NCI-H2029 (cell line): Measurements from ENCODE around the gene MLH1.
"Not testable (repeated sequence)": the region's sequence is repeated elsewhere in the genome, so short reads cannot be mapped to it uniquely, and the experiment has no call there.

Experiments used
- DNase-seq: peaks from one replicate; lab custom pipeline; 2025; lab: John Stamatoyannopoulos, UW

Gene MLH1

DNA sequence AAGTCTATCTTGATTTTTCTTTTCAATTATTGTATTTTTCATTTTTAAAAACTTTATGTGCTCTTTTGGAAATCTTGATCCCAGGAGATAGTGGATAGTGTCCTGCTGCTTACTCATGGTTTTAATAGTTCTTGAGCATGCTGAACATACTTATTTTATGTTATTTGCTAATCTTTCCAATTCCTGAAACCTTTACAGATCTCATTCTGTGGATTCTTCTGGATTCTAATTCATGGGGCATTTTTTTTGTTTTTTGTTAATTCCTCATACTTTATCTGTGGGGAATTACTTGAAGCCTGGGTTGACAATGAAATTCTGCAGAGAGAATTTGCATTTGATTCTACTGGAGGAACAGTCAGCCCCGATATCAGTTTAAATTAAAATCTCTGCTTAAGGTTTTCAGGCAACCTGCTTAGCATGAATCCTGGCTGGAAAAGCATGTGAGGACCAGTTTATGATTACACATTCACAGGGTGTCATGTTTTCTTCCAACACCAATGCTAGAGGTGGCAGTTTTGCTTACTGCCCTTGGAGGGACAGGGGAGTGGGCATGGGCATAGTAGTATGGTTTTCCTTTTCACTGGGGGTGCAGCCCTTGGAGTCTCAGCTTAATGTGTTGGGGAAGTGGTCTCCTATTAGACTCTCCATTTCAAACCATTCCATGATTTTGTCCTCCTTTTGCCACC is 46.0 kb downstream of the MLH1 start:
- no peak for DNase-seq

DNA sequence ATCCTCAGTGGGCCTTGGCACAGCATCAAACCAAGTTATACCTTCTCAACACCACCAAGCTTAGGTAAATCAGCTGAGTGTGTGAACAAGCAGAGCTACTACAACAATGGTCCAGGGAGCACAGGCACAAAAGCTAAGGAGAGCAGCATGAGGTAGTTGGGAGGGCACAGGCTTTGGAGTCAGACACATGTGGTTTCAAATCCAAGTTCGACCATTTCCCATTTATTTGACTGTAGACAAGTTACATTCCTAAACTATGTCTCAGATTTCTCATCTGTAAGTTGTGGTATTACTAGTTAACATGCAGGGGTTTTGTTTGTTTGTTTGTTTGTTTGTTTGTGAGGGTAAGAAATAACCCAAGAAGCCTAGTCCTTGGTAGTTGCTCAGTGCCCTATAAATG is 46.9 kb downstream of the MLH1 start:
- DNase-seq: no peak

DNA sequence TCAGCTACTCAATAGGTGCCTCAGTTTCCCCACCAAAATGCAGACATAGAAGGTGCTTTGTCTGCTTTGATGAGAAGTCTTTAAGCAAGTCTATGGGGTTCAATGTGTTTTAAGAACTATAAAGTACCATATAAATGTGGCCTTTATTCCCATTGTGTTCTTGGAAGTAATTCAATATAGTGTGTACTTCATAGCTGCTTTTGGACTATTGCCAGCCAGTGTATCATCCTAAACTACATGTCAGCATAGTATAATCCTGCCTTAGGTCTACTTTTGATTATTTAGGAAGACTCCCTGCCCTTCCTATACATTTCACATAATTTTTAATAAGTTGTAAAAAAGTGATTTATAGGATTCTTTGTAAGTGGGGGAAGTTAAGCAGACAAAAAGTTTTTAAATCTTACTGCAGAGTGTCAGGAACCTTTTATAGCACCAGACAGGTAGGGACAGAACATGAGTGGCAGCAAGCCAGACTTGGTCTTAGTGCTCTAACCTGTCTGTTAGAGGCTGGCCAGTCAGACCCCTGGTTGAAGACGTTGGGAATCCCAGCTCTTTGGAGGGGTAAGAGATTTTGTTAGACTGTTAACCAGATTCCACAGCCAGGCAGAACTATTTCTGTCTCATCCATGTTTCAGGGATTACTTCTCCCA is 48.4 kb downstream of the MLH1 start:
- no peak for DNase-seq

DNA sequence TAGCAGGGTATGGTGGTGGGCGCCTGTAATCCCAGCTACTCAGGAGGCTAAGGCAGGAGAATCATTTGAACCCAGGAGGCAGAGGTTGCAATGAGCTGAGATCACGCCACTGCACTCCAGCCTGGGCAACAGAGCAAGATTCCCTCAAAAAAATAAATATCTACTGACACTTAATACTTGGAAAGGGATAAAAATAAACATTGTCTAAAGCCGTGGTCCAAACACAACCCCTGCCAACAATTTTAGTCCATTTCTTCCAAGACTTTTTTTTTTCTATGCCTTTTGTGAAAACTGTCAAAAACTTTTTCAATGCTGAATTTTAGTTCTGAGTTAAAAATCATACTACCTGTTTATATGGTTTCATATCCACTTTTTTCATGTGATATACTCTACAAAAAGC is 49.4 kb downstream of the MLH1 start:
- not testable (repeated sequence) for DNase-seq

DNA sequence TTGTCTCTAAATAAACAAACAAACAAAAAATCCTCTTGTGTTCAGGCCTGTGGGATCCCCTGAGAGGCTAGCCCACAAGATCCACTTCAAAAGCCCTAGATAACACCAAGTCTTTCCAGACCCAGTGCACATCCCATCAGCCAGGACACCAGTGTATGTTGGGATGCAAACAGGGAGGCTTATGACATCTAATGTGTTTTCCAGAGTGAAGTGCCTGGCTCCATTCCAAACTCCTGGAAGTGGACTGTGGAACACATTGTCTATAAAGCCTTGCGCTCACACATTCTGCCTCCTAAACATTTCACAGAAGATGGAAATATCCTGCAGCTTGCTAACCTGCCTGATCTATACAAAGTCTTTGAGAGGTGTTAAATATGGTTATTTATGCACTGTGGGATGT is 57.0 kb downstream of the MLH1 start:
- peak; percentile 85 for DNase-seq

DNA sequence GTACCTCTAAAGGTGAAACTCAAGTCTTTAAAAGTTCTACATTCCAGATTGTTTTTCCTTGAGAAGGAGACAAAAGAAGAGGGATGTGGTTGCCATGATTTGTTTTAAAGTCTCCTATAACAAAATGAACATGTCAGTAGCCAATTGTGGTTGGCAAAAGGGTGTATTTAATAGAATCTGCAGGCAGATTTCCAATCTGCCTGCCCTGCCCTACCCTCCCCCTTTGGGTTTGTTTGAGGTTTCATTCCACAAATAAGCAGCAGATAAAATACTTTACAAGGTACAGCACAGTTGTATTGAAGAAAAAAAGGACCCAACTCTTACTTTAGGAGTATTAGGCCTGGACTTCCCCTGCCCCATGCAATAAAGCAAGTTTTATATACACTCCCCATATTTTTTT is 59.5 kb downstream of the MLH1 start:
- DNase-seq: no peak

DNA sequence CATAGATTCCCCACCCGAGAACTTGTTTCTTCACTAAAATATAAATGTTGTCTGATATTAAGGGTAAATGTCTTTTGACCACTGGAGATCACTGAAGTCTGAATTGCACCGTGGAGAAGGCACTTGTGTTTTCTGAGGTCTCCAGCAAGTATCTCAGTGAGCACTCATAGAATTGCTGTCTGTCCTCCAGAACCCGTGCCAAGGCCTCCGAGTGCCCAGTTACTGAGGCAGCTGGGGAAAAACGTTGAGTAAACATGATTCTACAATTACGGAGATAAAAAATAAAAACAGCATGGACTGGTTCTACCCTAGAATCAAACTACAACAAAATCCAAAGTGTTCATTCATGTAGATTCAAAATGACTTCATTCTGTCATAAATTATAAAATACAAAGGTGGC is 60.0 kb downstream of the MLH1 start:
- peak; percentile 56 for DNase-seq

DNA sequence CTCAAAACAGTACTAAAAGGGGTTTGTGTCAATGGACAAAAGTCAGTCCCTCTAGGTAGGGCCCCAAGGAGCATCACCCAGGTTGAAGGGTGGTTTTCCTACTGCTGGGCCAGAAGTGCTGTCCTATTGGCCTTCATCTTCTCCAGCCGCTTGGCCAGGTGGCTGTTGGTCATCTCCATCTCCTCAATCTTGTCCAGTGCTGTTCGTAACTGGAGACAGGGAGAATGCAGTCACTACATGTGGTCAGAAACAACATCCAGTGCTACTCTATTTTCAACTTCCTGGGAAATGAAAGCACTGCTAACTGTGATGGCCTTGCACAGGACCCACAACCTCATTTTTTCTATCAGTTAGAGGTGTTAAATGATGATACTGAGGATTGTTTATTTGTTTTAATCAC is 60.4 kb downstream of the MLH1 start:
- DNase-seq: no peak

DNA sequence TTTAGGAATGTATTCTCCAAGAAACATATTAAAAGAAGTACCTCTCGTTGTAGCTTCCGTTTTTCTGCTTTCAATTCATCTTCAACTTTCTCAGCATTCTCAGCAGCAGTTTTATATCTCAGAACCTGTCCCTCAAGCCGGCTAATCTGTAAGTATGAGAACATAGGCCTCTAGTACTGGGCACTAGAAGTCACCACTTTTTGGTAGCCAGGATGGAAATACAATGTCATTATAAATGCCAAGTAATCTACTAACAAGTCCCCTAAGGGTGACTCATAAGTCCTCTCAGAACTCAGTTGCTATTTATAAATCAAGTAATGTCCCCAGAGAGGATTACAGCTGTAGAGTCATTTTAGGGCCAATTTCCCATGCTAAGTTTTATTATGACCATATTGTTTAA is 61.1 kb downstream of the MLH1 start:
- peak; percentile 11 for DNase-seq

DNA sequence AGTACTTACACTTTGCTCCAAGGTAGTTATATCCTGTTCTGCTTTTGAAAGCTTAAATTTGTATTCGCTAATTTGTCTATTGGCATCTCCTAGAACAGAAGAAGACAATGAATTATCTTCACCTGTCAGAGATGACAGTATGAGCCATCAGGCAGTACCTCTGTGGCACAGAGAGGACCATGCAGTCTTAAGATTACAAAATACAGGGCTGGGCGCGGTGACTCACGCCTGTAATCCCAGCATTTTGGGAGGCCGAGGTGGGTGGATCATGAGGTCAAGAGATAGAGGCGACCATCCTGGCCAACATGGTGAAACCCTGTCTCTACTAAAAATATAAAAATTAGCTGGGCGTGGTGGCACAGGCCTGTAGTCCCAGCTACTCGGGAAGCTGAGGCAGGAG is 61.8 kb downstream of the MLH1 start:
- not testable (repeated sequence) for DNase-seq

DNA sequence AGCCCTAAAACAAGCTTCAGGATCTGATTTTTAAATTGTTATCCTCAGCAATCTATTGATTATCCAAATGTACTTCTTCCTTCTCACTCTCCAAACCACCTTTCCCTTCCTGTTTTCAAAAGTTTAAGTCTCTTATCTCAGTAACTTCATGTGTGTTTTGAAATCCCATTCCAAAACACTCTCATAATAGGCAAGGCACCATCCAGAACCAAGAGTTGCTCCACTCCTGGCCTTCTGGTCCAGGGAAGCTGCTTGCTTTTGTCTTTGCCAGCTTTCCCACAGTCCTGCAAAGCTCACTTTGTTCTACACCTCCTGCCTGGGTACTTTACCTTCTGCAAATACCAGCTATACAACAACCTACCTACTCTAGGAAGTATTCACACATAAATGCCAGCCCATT is 63.5 kb downstream of the MLH1 start:
- DNase-seq: no peak

DNA sequence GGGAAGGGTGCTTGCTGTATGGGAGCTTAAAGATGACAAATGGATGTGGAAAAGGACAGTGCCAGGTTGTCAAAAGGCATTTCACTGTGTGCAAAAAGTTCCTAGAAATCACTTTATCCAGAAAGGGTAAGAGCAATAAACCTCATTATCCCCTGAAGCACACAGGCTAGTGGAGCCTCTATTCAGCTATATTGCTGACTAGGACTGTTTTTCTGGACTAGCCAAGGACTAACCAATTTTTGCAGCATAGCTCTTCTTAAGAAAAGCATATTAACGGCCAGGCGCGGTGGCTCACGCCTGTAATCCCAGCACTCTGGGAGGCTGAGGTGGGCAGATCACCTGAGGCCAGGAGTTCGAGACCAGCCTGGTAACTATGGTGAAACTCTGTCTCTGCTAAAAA is 64.8 kb downstream of the MLH1 start:
- no peak for DNase-seq

DNA sequence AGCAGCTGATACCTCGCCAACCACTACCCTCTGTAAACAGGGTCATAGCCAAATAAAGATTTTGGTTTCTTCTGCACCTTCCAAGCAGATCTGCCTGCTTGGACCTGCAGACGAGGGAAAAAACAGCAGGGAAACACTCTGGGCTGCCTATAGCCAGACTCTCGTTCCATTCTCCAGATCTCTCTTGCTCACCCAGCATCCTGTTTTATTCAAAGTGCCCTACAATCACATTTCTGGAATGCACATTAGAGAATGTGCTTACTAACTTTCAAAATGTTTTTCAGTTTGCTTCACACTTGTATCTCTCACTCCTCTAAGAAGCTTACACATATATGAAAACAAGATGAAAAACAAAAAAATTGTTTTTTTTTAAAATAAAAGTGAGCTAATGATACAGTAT is 71.4 kb downstream of the MLH1 start:
- no peak for DNase-seq

DNA sequence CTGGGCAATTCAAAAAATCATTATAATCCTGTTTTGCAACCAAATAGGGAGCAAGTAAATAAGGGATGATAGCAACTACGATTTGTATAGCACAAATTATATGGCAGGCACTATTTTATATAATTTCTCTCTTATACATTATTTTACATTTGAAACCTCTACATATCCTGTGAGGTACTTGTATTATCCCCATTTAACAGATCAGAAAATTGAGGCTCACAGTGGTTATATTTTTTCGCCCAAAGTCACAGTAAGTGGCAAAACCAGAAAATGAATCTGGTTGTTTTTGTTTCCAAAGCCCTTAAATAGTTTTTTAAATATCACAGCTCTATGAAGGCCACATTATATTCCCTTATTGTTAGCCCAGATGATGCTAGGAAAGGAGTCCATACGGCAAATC is 74.3 kb downstream of the MLH1 start:
- DNase-seq: no peak

DNA sequence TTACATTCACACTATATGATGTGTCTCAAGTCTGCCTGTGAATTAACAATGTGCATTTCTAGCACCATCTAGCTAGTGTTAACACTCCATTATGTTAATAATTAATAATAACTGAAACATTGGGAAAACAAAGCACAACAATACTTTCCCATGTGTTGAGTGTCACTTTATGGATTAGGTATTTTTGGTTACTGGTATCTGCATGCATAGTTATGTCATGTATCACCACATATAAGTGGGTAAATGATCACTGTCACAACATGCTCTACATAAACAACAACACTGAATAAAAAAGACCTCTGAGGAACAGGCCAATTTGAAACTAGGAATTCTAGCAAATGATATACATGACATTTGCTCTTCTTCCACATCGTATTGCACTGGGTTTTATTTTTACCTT is 74.7 kb downstream of the MLH1 start:
- no peak for DNase-seq

DNA sequence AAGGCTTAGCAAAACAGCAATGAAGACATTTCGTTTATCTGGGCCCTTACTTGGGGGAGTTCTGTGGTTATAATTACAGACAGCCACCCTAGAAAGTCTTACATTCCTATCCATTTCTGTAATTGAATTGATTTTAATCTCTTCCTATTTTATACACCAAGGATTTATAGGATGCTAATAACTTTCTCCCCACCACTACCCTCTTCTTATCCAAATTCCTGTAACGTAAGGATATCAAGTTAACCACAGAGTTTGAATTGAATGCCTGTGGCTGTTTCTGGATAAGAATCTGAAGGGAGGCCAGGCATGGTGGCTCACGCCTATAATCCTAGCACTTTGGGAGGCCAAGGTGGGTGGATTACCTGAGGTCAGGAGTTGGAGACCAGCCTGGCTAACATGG is 78.6 kb downstream of the MLH1 start:
- no peak for DNase-seq

DNA sequence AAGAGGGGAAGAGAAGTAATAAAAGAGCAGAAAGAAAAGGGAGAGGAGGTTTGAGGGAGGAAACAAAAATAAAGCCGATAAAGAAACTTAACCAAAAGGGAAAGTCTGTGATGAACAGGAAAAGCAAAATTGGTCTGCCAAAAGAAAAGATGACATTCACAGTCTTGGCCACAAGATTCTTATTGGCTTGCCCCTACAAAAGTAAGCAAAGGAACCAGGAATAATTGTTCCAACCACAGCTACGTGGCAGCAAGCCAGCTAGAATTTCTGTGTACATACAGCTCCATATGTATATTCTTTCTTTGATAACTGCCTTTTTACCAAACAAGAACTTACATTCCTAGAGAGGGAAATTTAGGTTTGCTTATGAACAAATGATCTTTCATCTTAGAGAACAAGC is 79.6 kb downstream of the MLH1 start:
- peak; percentile 41 for DNase-seq

DNA sequence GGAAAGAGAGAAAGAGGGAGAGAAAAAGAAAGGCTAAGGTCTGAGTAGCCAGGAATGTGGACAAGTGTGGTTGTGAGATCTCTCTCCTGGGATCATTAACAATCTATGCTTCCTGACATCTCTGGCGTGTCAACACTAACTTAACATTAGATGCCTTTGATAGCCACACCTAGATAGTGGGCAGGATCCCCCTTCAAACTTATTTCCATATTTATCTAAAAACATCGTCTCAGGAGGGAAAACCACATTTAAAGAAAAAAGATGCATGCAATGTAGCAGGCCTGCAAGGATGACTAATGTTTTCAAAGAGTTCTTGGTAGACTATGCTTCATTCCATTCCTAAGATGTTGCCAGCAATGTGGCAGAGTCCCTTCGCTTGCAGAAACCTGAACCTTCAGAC is 80.9 kb downstream of the MLH1 start:
- DNase-seq: no peak

DNA sequence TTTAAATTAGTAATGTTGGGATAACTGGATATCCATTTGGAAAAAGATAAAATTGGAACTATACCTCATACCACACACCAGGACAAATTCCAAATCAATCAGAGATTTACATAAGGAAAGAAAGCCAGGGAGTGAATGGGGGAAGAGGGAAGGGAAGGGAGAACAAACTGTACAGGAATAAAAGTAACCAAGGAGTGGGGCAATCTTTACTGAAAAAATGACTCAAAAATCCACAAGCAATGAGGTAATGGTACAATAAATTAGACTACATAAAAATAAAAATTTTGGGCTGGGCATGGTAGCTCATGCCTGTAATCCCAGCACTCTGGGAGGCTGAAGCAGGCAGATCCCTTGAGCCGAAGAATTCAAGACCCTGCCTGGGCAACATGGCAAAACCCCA is 82.6 kb downstream of the MLH1 start:
- no peak for DNase-seq

DNA sequence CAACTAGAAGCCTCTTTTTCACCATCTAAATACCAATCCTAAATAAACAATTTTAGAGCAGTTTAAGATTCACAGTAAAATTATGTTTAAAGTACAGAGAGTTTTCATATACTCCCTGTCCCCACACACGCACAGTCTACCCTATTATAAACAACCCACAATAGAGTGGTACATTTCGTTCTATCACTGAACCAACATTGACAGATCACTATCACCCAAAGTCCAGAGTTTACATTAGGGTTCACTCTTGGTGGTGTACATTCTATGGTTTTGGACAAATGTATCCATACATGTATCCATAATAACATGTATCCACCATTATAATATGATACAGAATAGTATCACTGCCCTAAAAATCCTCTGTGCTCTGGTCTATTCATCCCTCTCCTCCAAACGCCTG is 89.0 kb downstream of the MLH1 start:
- DNase-seq: no peak

DNA sequence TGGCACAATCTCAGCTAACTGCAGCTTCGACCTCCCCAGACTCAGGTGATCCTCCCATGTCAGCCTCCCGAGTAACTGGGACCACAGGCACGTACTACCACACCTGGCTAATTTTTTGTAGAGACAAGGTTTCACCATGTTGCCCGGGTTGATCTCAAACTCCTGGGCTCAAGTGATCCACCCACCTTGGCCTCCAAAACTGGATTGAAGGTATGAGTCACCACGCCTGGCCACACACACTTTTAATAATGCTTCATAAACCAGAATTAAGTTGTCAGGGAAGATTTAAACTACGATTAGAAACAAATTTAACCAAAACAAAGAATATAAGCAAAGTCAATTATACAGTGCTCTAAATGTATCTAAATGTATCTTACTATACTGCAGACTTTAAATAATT is 93.6 kb downstream of the MLH1 start:
- DNase-seq: no peak

DNA sequence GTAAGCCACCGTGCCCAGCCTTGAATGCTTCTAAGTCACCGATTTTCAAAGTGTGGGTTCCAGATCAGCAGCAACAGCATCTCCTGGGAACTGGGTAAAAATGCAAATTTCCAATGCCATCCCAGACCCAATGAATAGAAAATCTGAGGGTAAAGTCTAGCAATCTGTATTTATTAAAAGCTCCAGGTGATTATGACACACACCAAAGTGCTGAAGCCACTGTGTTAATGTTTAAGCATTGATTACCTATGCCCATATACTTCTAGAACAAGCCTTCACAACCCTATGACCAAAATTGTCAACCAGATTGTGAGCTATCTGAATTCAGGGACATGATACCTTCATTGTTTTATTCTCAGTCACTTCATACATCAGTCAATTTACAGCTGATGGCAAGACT is 94.6 kb downstream of the MLH1 start:
- DNase-seq: no peak

DNA sequence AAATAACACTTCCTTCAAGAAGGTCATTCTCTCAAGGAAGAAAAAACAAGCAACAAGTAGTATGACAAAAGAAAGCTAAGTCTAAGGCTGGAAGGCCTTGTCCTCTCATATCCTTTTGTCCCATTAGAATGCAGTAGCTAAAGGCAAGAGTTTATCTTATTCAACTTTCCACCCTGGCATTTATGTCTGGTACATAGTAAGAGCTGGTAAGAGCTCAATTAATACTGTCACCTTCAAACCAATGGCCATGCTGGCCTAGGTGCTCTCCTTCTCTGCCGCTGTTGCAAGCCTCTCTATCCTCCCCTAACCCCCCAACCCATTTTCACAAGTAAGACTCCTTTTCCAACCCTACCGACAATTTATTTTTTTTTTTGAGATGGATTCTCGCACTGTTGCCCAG is 99.2 kb downstream of the MLH1 start:
- no peak for DNase-seq

DNA sequence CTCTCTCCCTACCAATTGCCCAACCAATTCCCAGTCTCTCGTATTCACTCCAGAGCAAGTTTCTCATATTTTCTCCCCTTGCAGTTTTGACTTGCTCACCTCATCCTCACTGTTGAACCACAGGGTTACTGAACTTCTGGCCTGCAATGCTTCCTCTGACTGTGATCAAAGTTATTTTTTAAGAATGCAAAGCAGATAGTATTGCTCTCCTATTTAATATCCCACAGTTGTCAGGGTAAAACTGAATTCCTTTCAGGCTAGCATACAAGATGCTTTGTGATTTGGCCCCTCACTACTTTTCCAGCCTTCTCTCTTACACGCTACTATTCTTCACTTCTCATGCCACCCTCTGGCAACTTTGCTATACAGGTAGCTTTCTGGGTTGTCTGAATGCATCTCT is 100.2 kb downstream of the MLH1 start:
- no peak for DNase-seq
